A549 (cell line): Measurements from ENCODE around the gene CELF3.

ENCODE experiments used
- BHLHE40 ChIP-seq: IDR thresholded peaks from 2 replicates; pipeline ENCODE4 v1.6.1; 2012; ENCODE audit warnings: low read depth, low read length, inconsistent platforms
- CEBPB ChIP-seq, 2 experiments: fragments of >200 bp in 1 of 2; sonication (Bioruptor Twin) in 1 of 2; formaldehyde crosslinking in 1 of 2; IDR thresholded peaks; 2 replicates each; pipeline ENCODE4 v1.6.1; 2012 to 2016
- EHMT2 ChIP-seq: fragments of 200-600 bp; sonication (generic); IDR thresholded peaks from 2 replicates; pipeline ENCODE4 v1.6.1; 2016; ENCODE audit warnings: antibody characterized with exemption, low read depth, mild to moderate bottlenecking, moderate library complexity
- FOSL2 ChIP-seq, 2 experiments: fragments of 450-650 bp in 1 of 2; fragments of >200 bp in 1 of 2; sonication (Bioruptor Twin) in 1 of 2; formaldehyde crosslinking; IDR thresholded peaks; 2 replicates each; pipeline versions ENCODE4 v1.5.0 to v1.6.1; 2016 to 2020; ENCODE audit warnings: mild to moderate bottlenecking in 1 of 2, moderate library complexity in 1 of 2
- GATA3 ChIP-seq: IDR thresholded peaks from 2 replicates; pipeline ENCODE4 v1.6.1; 2012; ENCODE audit warnings: borderline replicate concordance
- JUN ChIP-seq, 2 experiments: fragments of >200 bp; sonication (Bioruptor Twin); formaldehyde crosslinking; IDR thresholded peaks; 2 replicates in 1 of 2; 3 replicates in 1 of 2; pipeline ENCODE4 v1.6.1; 2016 to 2017
- MAZ ChIP-seq: fragments of 150-350 bp; IDR thresholded peaks from 2 replicates; pipeline ENCODE4 v1.6.1; 2014; ENCODE audit warnings: antibody characterized with exemption, low read depth, low read length, borderline replicate concordance
- POLR2A ChIP-seq: IDR thresholded peaks from 2 replicates; pipeline ENCODE4 v1.6.1; 2012; ENCODE audit warnings: mild to moderate bottlenecking, low read length
- TF ChIP-seq, protein P1 (sequence below): fragments of >200 bp; sonication (Bioruptor Twin); formaldehyde crosslinking; IDR thresholded peaks from 3 replicates; pipeline ENCODE4 v1.5.1; 2016
- TF ChIP-seq, protein P2 (sequence below): fragments of 200-600 bp; sonication (generic); IDR thresholded peaks from 2 replicates; pipeline ENCODE4 v1.6.1; 2016; ENCODE audit warnings: antibody characterized with exemption, mild to moderate bottlenecking, moderate library complexity

- TF ChIP-seq, protein P1, sequence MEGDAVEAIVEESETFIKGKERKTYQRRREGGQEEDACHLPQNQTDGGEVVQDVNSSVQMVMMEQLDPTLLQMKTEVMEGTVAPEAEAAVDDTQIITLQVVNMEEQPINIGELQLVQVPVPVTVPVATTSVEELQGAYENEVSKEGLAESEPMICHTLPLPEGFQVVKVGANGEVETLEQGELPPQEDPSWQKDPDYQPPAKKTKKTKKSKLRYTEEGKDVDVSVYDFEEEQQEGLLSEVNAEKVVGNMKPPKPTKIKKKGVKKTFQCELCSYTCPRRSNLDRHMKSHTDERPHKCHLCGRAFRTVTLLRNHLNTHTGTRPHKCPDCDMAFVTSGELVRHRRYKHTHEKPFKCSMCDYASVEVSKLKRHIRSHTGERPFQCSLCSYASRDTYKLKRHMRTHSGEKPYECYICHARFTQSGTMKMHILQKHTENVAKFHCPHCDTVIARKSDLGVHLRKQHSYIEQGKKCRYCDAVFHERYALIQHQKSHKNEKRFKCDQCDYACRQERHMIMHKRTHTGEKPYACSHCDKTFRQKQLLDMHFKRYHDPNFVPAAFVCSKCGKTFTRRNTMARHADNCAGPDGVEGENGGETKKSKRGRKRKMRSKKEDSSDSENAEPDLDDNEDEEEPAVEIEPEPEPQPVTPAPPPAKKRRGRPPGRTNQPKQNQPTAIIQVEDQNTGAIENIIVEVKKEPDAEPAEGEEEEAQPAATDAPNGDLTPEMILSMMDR: no peak
- peak; percentile 65 for TF ChIP-seq POLR2A
- no peak for TF ChIP-seq CEBPB (IDR thresholded peaks at IDR 0.05)
- TF ChIP-seq MAZ: no peak
- TF ChIP-seq GATA3: peak; percentile 27; the same call in 1 of the 2 replicates
- TF ChIP-seq BHLHE40: no peak
- peak; percentile 92 to 96 for TF ChIP-seq JUN (IDR thresholded peaks at IDR 0.05)
- TF ChIP-seq, protein P2, sequence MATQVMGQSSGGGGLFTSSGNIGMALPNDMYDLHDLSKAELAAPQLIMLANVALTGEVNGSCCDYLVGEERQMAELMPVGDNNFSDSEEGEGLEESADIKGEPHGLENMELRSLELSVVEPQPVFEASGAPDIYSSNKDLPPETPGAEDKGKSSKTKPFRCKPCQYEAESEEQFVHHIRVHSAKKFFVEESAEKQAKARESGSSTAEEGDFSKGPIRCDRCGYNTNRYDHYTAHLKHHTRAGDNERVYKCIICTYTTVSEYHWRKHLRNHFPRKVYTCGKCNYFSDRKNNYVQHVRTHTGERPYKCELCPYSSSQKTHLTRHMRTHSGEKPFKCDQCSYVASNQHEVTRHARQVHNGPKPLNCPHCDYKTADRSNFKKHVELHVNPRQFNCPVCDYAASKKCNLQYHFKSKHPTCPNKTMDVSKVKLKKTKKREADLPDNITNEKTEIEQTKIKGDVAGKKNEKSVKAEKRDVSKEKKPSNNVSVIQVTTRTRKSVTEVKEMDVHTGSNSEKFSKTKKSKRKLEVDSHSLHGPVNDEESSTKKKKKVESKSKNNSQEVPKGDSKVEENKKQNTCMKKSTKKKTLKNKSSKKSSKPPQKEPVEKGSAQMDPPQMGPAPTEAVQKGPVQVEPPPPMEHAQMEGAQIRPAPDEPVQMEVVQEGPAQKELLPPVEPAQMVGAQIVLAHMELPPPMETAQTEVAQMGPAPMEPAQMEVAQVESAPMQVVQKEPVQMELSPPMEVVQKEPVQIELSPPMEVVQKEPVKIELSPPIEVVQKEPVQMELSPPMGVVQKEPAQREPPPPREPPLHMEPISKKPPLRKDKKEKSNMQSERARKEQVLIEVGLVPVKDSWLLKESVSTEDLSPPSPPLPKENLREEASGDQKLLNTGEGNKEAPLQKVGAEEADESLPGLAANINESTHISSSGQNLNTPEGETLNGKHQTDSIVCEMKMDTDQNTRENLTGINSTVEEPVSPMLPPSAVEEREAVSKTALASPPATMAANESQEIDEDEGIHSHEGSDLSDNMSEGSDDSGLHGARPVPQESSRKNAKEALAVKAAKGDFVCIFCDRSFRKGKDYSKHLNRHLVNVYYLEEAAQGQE: no peak
- no peak for TF ChIP-seq FOSL2 (IDR thresholded peaks at IDR 0.05)
- TF ChIP-seq FOSL2 (CRISPR knock-in tag; IDR thresholded peaks at IDR 0.05): no peak
- TF ChIP-seq EHMT2: no peak
Measured at GRCh38 chr1:151762941-151763921, 46.6 kb upstream of the CELF3 start, which contains the start of gene MRPL9.
